PC-9 (cell line): ENCODE data around the gene ZBTB1. TPM values are rescaled to one million over a fixed set of nuclear protein-coding genes. Genes with fewer than 3 reads are reported as not detected.
A peak's percentile ranks its signal among the peaks of the same experiment; 100 is the strongest.

Experiments
- BruUV-seq: library from RNA; stranded (reverse); fragments of 400-500 nt; replicated peaks from 2 replicates; lab custom pipeline; 2021; lab: Mats Ljungman, UMichigan
- CTCF ChIA-PET: fragments of 300-600 bp; sonication (Branson Sonifier 250); formaldehyde crosslinking; loops from one replicate; lab custom pipeline; 2022; ENCODE audit warnings: antibody characterized with exemption; lab: Charles Lee
- POLR2A ChIA-PET: fragments of 300-600 bp; sonication (Branson Sonifier 250); formaldehyde crosslinking; loops from one replicate; lab custom pipeline; 2022; ENCODE audit warnings: antibody characterized with exemption; ENCODE audit not compliant: unreplicated experiment; lab: Charles Lee
- DNase-seq, 2 experiments: peaks; one replicate each; pipeline versions ENCODE4 v3.0.0 to v3.0.0-alpha.2; 2015 to 2022; ENCODE audit warnings: mixed read lengths in 1 of 2
- H2AFZ ChIP-seq: fragments of 200-600 bp; sonication (generic); 2 replicates; pipeline ENCODE4 v1.8.1; 2017; ENCODE audit warnings: antibody characterized with exemption
- H3F3A ChIP-seq: fragments of 200-600 bp; sonication (generic); 2 replicates; pipeline ENCODE4 v1.8.1; 2017; ENCODE audit warnings: antibody characterized with exemption, mild to moderate bottlenecking, low read depth; ENCODE audit not compliant: insufficient read depth
- H3K27ac ChIP-seq: fragments of 200-600 bp; sonication (generic); 2 replicates; pipeline ENCODE4 v1.6.1; 2016; ENCODE audit warnings: mixed run types
- H3K27me3 ChIP-seq: fragments of 200-600 bp; sonication (generic); 2 replicates; pipeline ENCODE4 v1.6.1; 2016; ENCODE audit warnings: low read depth, mixed run types; ENCODE audit not compliant: insufficient read depth
- H3K36me3 ChIP-seq: fragments of 200-600 bp; sonication (generic); 2 replicates; pipeline ENCODE4 v1.6.1; 2016; ENCODE audit warnings: low read depth, mixed run types
- H3K4me1 ChIP-seq: fragments of 200-600 bp; sonication (generic); replicated peaks from 2 replicates; pipeline ENCODE4 v1.6.1; 2016; ENCODE audit warnings: mixed run types; ENCODE audit not compliant: insufficient read depth
- H3K4me2 ChIP-seq: fragments of 200-600 bp; sonication (generic); 2 replicates; pipeline ENCODE4 v1.6.1; 2017; ENCODE audit warnings: mixed run types
- H3K4me3 ChIP-seq: fragments of 200-600 bp; sonication (generic); 2 replicates; pipeline ENCODE4 v1.6.1; 2016; ENCODE audit warnings: mixed run types
- H3K79me2 ChIP-seq: fragments of 200-600 bp; sonication (generic); 2 replicates; pipeline ENCODE4 v1.6.1; 2017; ENCODE audit warnings: low read depth, mixed run types
- H3K9me2 ChIP-seq: fragments of 200-600 bp; sonication (generic); 2 replicates; pipeline ENCODE4 v1.8.1; 2017; ENCODE audit warnings: mild to moderate bottlenecking; ENCODE audit not compliant: insufficient read depth
- H3K9me3 ChIP-seq: fragments of 200-600 bp; sonication (generic); 2 replicates; pipeline ENCODE4 v1.8.1; 2016; ENCODE audit warnings: low read depth; ENCODE audit not compliant: insufficient read depth
- H4K20me1 ChIP-seq: fragments of 200-600 bp; sonication (generic); 2 replicates; pipeline ENCODE4 v1.8.1; 2017; ENCODE audit not compliant: insufficient read depth
- EZH2 ChIP-seq: fragments of 200-600 bp; sonication (generic); IDR thresholded peaks from 2 replicates; pipeline ENCODE4 v1.8.0; 2017; ENCODE audit warnings: antibody characterized with exemption, low read depth
- intact Hi-C: fragments of 100-400 bp; cut with micrococcal nuclease; formaldehyde crosslinking; loops from one replicate; pipeline ENCODE4 v1.10.0; 2022; ENCODE audit not compliant: unreplicated experiment
- total RNA-seq: library from RNA; stranded (reverse); gene quantifications from 2 replicates; pipeline ENCODE4 v1.2.3, GENCODE V29; 2021
- TF ChIP-seq, protein P1 (sequence below): fragments of 200-600 bp; sonication (generic); conservative IDR thresholded peaks from 2 replicates; pipeline ENCODE4 v1.6.1; 2017; ENCODE audit warnings: mixed run types, antibody characterized with exemption, mild to moderate bottlenecking, moderate library complexity

Gene ZBTB1
- total RNA-seq, 1 experiment from 2014 or later: 55.4 TPM

DNA sequence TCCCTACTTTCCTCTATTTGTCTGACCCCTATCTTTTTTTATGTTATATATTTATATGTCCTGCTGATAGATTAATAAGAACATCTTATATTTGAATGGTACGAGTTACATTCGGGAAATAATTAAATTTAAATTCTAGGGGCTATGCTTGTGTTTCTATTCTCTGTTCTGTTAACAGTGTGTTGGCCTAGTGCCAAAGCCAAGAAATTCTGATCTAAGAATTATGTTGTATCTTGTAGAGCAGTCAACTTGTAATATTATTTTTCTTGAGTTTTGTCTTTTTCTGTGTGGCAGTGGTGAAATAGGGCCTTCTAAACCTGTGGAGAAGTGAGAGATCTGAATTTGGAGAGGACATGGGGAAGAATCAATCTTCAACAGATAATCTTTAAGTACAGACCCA is 27.0 kb downstream of the ZBTB1 start:
- Histone ChIP-seq H3K27me3 (no peaks in the 10 kb centered on the region), H3K4me2 (no peak overlapping the region), H3K36me3 (no peaks in the 10 kb centered on the region), H4K20me1 (no peaks in the 10 kb centered on the region), H3K9me3 (no peaks in the 10 kb centered on the region), H3K79me2 (no peaks in the 10 kb centered on the region), H3K27ac (no peak overlapping the region), H3K4me1 (peaks cover 6% of the 10 kb centered on the region), H3F3A (peaks cover 20% of the 10 kb centered on the region), H3K4me3 (no peak overlapping the region), H3K9me2 (no peaks in the 10 kb centered on the region), H2AFZ (no peak overlapping the region)
- TF ChIP-seq, protein P1, sequence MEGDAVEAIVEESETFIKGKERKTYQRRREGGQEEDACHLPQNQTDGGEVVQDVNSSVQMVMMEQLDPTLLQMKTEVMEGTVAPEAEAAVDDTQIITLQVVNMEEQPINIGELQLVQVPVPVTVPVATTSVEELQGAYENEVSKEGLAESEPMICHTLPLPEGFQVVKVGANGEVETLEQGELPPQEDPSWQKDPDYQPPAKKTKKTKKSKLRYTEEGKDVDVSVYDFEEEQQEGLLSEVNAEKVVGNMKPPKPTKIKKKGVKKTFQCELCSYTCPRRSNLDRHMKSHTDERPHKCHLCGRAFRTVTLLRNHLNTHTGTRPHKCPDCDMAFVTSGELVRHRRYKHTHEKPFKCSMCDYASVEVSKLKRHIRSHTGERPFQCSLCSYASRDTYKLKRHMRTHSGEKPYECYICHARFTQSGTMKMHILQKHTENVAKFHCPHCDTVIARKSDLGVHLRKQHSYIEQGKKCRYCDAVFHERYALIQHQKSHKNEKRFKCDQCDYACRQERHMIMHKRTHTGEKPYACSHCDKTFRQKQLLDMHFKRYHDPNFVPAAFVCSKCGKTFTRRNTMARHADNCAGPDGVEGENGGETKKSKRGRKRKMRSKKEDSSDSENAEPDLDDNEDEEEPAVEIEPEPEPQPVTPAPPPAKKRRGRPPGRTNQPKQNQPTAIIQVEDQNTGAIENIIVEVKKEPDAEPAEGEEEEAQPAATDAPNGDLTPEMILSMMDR: no peak
- no peak for TF ChIP-seq EZH2
- BruUV-seq: no TSS peak
- POLR2A ChIA-PET: interaction anchor here (0.6 to 0.7 kb wide), 3 partner anchors 9 to 112 kb away, joined by 6 to 7 read pairs (median 7); no protein-coding TSS in a partner anchor
- CTCF ChIA-PET: no interaction called here
- DNase-seq: no peak
- intact Hi-C loops: no loop called here

DNA sequence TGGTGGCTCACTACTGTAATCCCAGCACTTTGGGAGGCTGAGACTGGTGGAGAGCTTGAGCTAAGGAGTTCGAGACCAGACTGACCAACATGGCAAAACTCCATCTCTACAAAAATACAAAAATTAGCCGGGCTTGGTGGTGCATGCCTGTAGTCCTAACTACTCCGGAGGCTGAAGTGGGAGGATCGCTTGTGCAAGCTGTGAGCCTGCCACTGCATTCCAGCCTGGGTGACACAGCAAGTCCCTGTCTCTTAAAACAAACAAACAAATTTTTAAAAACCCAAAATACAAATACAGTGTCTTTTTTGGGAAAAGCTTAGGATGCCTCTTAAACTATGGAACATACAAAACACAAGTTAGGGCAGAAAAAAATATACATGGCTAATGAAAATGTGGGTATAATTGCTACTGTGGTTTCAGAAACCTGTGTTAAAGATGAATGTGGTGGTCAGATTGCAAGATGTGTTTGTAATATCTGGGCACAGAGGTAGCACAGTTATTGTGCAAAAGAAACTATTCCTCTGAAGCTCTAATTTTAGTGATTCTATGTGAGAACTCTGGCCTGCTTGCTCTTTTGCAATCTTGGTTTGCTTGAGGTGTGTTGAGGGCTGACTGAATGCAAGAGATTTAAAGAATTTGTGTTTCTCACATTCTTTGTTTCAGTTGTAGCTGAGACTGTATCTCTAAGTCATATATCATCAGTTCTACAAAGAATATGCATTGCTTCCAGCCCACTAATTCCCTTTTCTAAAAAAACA is 32.1 kb downstream of the ZBTB1 start:
- ChIA-PET POLR2A (interaction anchor here (0.5 to 0.6 kb wide), 2 partner anchors 33 to 347 kb away, joined by 3 to 6 read pairs; no protein-coding TSS in a partner anchor), CTCF (interaction anchor here (0.7 kb wide), 1 partner anchor 122 kb away, joined by 10 read pairs; no protein-coding TSS in a partner anchor)

More for the DNA sequence above, 32.1 kb downstream of the ZBTB1 start:
- BruUV-seq: no TSS peak
- intact Hi-C loops: no loop called here
- DNase-seq: peak in 1 of 2 experiments; percentile 82
- H3K4me3 ChIP-seq: no peak overlapping the region
- H3K36me3 ChIP-seq: no peaks in the 10 kb centered on the region
- peak overlapping the region; percentile 18; the same call in 1 of the 2 replicates for H2AFZ ChIP-seq
- H3K4me1 ChIP-seq: peaks cover 25% of the 10 kb centered on the region
- peaks cover 33% of the 10 kb centered on the region for H3F3A ChIP-seq
- H3K9me3 ChIP-seq: no peaks in the 10 kb centered on the region
- H3K79me2 ChIP-seq: no peaks in the 10 kb centered on the region
- TF ChIP-seq EZH2: no peak
- TF ChIP-seq, protein P1: no peak
- H3K9me2 ChIP-seq: no peaks in the 10 kb centered on the region
- H3K27me3 ChIP-seq: no peaks in the 10 kb centered on the region
- H3K4me2 ChIP-seq: peak overlapping the region; percentile 30
- peak overlapping the region; percentile 67 for H3K27ac ChIP-seq
- no peaks in the 10 kb centered on the region for H4K20me1 ChIP-seq
